ENCODE measurements around the gene ATP6V1B1. TPM values are rescaled to one million over a fixed set of nuclear protein-coding genes. Genes with fewer than 3 reads are reported as not detected.
"Not testable (repeated sequence)": the region's sequence is repeated elsewhere in the genome, so short reads cannot be mapped to it uniquely, and the experiment has no call there.

ATP6V1B1 gene
- total RNA-seq, 1 donor from 2014 or later: not detected

DNA sequence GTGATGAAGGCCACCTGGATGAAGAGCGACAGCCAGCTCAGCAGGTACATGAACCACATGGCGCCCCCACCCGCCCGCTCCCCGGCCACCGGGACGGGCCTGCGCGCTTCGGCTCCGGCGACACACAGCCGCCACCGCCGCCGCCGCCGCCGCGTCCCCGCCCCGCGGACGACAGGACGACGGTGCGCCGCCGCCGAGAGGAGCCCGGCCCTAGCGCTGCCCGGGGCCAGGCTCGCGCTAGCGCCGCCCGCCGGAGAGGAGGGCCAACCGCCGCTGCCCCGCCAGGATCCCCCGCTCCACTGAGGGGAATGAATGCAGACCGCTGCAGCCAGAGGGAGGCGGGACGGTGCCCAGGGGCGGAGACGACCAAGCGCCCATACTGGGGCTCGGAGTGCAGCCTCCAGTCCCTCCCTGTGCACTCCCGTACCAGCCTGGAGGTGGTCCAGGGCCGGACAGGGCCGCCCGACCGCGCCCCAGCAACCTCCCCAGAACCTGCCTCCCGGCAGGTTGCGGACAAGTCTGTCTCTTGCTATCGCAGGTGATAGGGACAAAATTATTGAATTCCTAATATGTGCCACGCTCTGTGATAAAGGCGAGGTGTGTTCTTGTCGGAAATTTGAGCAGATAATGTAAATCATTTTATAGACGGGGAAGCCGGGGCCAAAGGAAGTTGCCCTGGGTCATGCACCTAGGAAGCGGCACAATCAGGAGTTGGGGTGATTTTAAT is 59.2 kb downstream of the ATP6V1B1 start, which contains the start of gene TEX261:
TEX261 (minus strand) TSS at position 175 of the 727 bp plus-strand sequence; CDS start at position 59, 116 bp downstream.
- DNase-seq (ENCODE audit: low read depth) (peak; percentile 67), FAIRE-seq (no peak)
- Histone ChIP-seq H3K27me3 (ENCODE audit: control insufficient read depth, insufficient read depth, low read length) (no peaks in the 10 kb centered on the region), H3K36me3 (ENCODE audit: control insufficient read depth, insufficient read depth, low read length) (peaks cover 12% of the 10 kb centered on the region), H3K4me3 (ENCODE audit: low read depth, low read length) (peak within 1 kb of the TSS; percentile 89)
- TF ChIP-seq, protein P1, sequence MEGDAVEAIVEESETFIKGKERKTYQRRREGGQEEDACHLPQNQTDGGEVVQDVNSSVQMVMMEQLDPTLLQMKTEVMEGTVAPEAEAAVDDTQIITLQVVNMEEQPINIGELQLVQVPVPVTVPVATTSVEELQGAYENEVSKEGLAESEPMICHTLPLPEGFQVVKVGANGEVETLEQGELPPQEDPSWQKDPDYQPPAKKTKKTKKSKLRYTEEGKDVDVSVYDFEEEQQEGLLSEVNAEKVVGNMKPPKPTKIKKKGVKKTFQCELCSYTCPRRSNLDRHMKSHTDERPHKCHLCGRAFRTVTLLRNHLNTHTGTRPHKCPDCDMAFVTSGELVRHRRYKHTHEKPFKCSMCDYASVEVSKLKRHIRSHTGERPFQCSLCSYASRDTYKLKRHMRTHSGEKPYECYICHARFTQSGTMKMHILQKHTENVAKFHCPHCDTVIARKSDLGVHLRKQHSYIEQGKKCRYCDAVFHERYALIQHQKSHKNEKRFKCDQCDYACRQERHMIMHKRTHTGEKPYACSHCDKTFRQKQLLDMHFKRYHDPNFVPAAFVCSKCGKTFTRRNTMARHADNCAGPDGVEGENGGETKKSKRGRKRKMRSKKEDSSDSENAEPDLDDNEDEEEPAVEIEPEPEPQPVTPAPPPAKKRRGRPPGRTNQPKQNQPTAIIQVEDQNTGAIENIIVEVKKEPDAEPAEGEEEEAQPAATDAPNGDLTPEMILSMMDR (IDR thresholded peaks at IDR 0.05; ENCODE audit: insufficient read depth, low read length, severe bottlenecking): peak; percentile 70

GRCh38 chr2:70995426-70995729 is 59.7 kb downstream of the ATP6V1B1 start:
- Histone ChIP-seq H3K4me3 (ENCODE audit: low read depth, low read length) (peak overlapping the region; percentile 89), H3K36me3 (ENCODE audit: control insufficient read depth, insufficient read depth, low read length) (peaks cover 9% of the 10 kb centered on the region), H3K27me3 (ENCODE audit: control insufficient read depth, insufficient read depth, low read length) (no peaks in the 10 kb centered on the region)
- FAIRE-seq (no peak), DNase-seq (ENCODE audit: low read depth) (peak; percentile 52)
- TF ChIP-seq, protein P1 (IDR thresholded peaks at IDR 0.05; ENCODE audit: insufficient read depth, low read length, severe bottlenecking): peak; percentile 39

DNA sequence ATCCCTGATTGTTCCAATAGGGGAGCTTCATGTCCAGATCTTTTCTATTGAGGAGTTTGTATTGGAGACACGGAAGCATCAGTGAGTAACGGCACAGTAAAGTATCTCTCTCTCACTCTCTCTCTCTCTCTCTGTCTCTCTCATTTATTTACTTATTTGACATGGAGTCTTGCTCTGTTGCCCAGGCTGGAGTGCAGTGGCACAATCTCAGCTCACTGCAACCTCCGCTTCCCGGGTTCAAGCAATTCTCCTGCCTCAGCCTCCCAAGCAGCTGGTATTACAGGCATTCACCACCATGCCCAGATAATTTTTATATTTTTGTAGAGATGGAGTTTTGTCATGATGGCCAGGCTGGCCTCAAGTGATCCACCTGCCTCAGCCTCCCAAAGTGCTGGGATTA is 63.2 kb downstream of the ATP6V1B1 start:
- not testable (repeated sequence) for DNase-seq (ENCODE audit: low read depth); FAIRE-seq; H3K4me3 ChIP-seq (ENCODE audit: low read depth, low read length); H3K27me3 ChIP-seq (ENCODE audit: control insufficient read depth, insufficient read depth, low read length); H3K36me3 ChIP-seq (ENCODE audit: control insufficient read depth, insufficient read depth, low read length)

DNA sequence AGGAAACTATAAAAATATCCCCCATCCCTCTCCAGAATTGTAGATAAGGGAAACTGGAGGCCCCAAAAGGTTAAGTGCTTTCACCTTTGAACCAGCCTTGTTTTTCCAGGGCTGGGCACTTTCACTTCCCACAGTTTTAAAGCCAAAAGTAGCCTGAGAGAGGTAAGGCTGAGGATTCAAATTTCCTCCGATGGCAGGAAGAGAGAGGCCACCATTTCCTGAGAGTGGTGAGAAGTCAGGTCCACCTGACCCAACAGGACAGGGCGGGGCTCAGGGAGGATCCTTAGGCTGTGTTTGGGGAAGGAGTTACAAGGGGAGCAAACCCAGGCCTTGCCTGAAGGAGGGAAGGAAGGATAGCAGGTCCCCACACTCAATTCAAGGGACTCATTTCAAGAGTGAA is 63.7 kb downstream of the ATP6V1B1 start:
- no peaks in the 10 kb centered on the region for H3K36me3 ChIP-seq (ENCODE audit: control insufficient read depth, insufficient read depth, low read length)
- no peaks in the 10 kb centered on the region for H3K27me3 ChIP-seq (ENCODE audit: control insufficient read depth, insufficient read depth, low read length)
- no peak for DNase-seq (ENCODE audit: low read depth)
- no peak overlapping the region for H3K4me3 ChIP-seq (ENCODE audit: low read depth, low read length)
- FAIRE-seq: no peak
- TF ChIP-seq, protein P1 (IDR thresholded peaks at IDR 0.05; ENCODE audit: insufficient read depth, low read length, severe bottlenecking): no peak

- not testable (repeated sequence) for H3K27me3 ChIP-seq (ENCODE audit: control insufficient read depth, insufficient read depth, low read length); DNase-seq (ENCODE audit: low read depth); H3K36me3 ChIP-seq (ENCODE audit: control insufficient read depth, insufficient read depth, low read length); H3K4me3 ChIP-seq (ENCODE audit: low read depth, low read length); FAIRE-seq
Measured at GRCh38 chr2:70999931-71000330, 64.2 kb downstream of the ATP6V1B1 start.

- DNase-seq (ENCODE audit: low read depth): peak; percentile 39
- Histone ChIP-seq H3K36me3 (ENCODE audit: control insufficient read depth, insufficient read depth, low read length) (no peaks in the 10 kb centered on the region), H3K27me3 (ENCODE audit: control insufficient read depth, insufficient read depth, low read length) (no peaks in the 10 kb centered on the region), H3K4me3 (ENCODE audit: low read depth, low read length) (no peak overlapping the region)
- FAIRE-seq: no peak
- TF ChIP-seq, protein P1 (IDR thresholded peaks at IDR 0.05; ENCODE audit: insufficient read depth, low read length, severe bottlenecking): peak; percentile 92
Measured at GRCh38 chr2:71000780-71001591, 65.3 kb downstream of the ATP6V1B1 start.

Data from bronchial epithelial cell (primary cell).